HCT116 (cell line): ENCODE results near the gene XK. TPM values are rescaled to one million over a fixed set of nuclear protein-coding genes. Genes with fewer than 3 reads are reported as not detected.

ENCODE experiments used
- ATAC-seq: fragments of 200-7000 bp; cut with Tn5 transposase; 2 replicates; pipeline ENCODE4 v1.9.1; 2020; ENCODE audit warnings: mild to moderate bottlenecking, moderate library complexity
- BruUV-seq: library from RNA; stranded (reverse); fragments of 400-500 nt; replicated peaks from 2 replicates; lab custom pipeline; 2021; lab: Mats Ljungman, UMichigan
- CTCF ChIA-PET: fragments of 300-600 bp; sonication (Branson Sonifier 250); formaldehyde crosslinking; loops from one replicate; lab custom pipeline; 2021; ENCODE audit warnings: antibody characterized with exemption; lab: Charles Lee
- POLR2A ChIA-PET: fragments of 300-600, 350-600 bp; sonication (Branson Sonifier 250); formaldehyde crosslinking; loops from one replicate; lab custom pipeline; 2021; ENCODE audit warnings: antibody characterized with exemption; lab: Charles Lee
- RAD21 ChIA-PET, 2 experiments: fragments of 300-600 bp; sonication (Branson Sonifier 250); formaldehyde crosslinking; loops; one replicate each; lab custom pipeline; 2023; ENCODE audit warnings: low total read pairs in 2 of 2; ENCODE audit not compliant: uncharacterized antibody in 2 of 2, unreplicated experiment in 2 of 2, low non-redundant PET in 1 of 2; lab: Charles Lee
- DNase-seq: peaks from one replicate; pipeline ENCODE4 v3.0.0-alpha.2; 2010; ENCODE audit warnings: low read depth, low spot score
- H2AFZ ChIP-seq: fragments of 200-600 bp; shearing (Covaris generic), sonication (generic); 2 replicates; pipeline ENCODE4 v1.6.1; 2017; ENCODE audit warnings: low read depth, mixed run types, mixed read lengths, antibody characterized with exemption, low read length; ENCODE audit not compliant: poor library complexity, severe bottlenecking
- H3K27ac ChIP-seq: 2 replicates; pipeline ENCODE4 v1.5.1; 2012; ENCODE audit warnings: low read depth, low read length
- H3K27me3 ChIP-seq: fragments of 200-600 bp; sonication (generic); 2 replicates; pipeline ENCODE4 v1.6.1; 2016; ENCODE audit warnings: mixed run types, low read length, mixed read lengths; ENCODE audit not compliant: insufficient read depth
- H3K36me3 ChIP-seq, 2 experiments: fragments of 200-500 bp in 1 of 2; fragments of 200-600 bp in 1 of 2; sonication (Bioruptor generic) in 1 of 2; sonication (generic) in 1 of 2; 2 replicates each; pipeline versions ENCODE4 v1.5.1 to v1.6.1; 2014 to 2016; ENCODE audit warnings: low read length in 2 of 2, inconsistent platforms in 1 of 2, mixed read lengths in 1 of 2, mixed run types in 1 of 2; ENCODE audit not compliant: insufficient read depth in 2 of 2, control insufficient read depth in 1 of 2
- H3K4me1 ChIP-seq, 2 experiments: fragments of 200-600 bp in 1 of 2; sonication (generic) in 1 of 2; 2 replicates each; pipeline versions ENCODE4 v1.5.1 to v1.6.1; 2012 to 2017; ENCODE audit warnings: low read length in 2 of 2, inconsistent platforms in 1 of 2, mild to moderate bottlenecking in 1 of 2, mixed read lengths in 1 of 2, mixed run types in 1 of 2, moderate library complexity in 1 of 2; ENCODE audit not compliant: insufficient read depth in 2 of 2, control insufficient read depth in 1 of 2
- H3K4me2 ChIP-seq: fragments of 200-600 bp; sonication (generic); 2 replicates; pipeline ENCODE4 v1.6.1; 2017; ENCODE audit warnings: mixed run types, low read length, mixed read lengths
- H3K4me3 ChIP-seq, 2 experiments: fragments of 200-600 bp in 1 of 2; sonication (generic) in 1 of 2; replicated peaks in 1 of 2; 2 replicates each; pipeline ENCODE4 v1.5.1; 2011 to 2016; ENCODE audit warnings: low read length in 2 of 2, control low read depth in 1 of 2, low read depth in 1 of 2, mild to moderate bottlenecking in 1 of 2, mixed read lengths in 1 of 2, mixed run types in 1 of 2
- H3K79me2 ChIP-seq: fragments of 200-600 bp; sonication (generic); 2 replicates; pipeline ENCODE4 v1.6.1; 2017; ENCODE audit warnings: mild to moderate bottlenecking, mixed run types, low read length, moderate library complexity, mixed read lengths; ENCODE audit not compliant: insufficient read depth
- H3K9ac ChIP-seq: fragments of 200-600 bp; sonication (generic); 2 replicates; pipeline ENCODE4 v1.6.1; 2016; ENCODE audit warnings: low read length, mixed read lengths
- H3K9me2 ChIP-seq: fragments of 200-600 bp; sonication (generic), shearing (Covaris generic); 2 replicates; pipeline ENCODE4 v1.6.1; 2017; ENCODE audit warnings: mixed run types, mild to moderate bottlenecking, moderate library complexity; ENCODE audit not compliant: insufficient read depth
- H3K9me3 ChIP-seq, 2 experiments: fragments of 200-500 bp in 1 of 2; fragments of 200-600 bp in 1 of 2; sonication (Bioruptor generic) in 1 of 2; sonication (generic) in 1 of 2; 2 replicates each; pipeline ENCODE4 v1.6.1; 2014 to 2017; ENCODE audit warnings: low read length in 2 of 2, mixed read lengths in 2 of 2, inconsistent platforms in 1 of 2, low read depth in 1 of 2, mild to moderate bottlenecking in 1 of 2, mixed run types in 1 of 2, moderate library complexity in 1 of 2; ENCODE audit not compliant: control insufficient read depth in 1 of 2, insufficient read depth in 1 of 2
- H4K20me1 ChIP-seq: fragments of 200-600 bp; sonication (generic), shearing (Covaris generic); 2 replicates; pipeline ENCODE4 v1.6.1; 2017; ENCODE audit warnings: mixed run types, mild to moderate bottlenecking, moderate library complexity; ENCODE audit not compliant: insufficient read depth
- CTCF ChIP-seq, 3 experiments: fragments of 200-600 bp in 1 of 3; sonication (generic) in 1 of 3; IDR thresholded peaks in 2 of 3; conservative IDR thresholded peaks in 1 of 3; 2 replicates each; pipeline ENCODE4 v1.5.1; 2012 to 2017; ENCODE audit warnings: low read depth in 2 of 3, low read length in 2 of 3, antibody characterized with exemption in 1 of 3, borderline replicate concordance in 1 of 3, control low read depth in 1 of 3, mild to moderate bottlenecking in 1 of 3, mixed read lengths in 1 of 3, mixed run types in 1 of 3, moderate library complexity in 1 of 3; ENCODE audit not compliant: insufficient read depth in 1 of 3
- EGR1 ChIP-seq: IDR thresholded peaks from 2 replicates; pipeline ENCODE4 v1.6.1; 2012; ENCODE audit warnings: low read depth
- ELF1 ChIP-seq: IDR thresholded peaks from 2 replicates; pipeline ENCODE4 v1.6.1; 2012; ENCODE audit warnings: low read depth, borderline replicate concordance
- EZH2 ChIP-seq: fragments of 200-600 bp; sonication (generic); IDR thresholded peaks from 2 replicates; pipeline ENCODE4 v1.6.1; 2017; ENCODE audit warnings: antibody characterized with exemption, mixed run types
- EZH2phosphoT487 ChIP-seq: fragments of 200-600 bp; IDR thresholded peaks from 2 replicates; pipeline ENCODE4 v1.6.1; 2018; ENCODE audit warnings: antibody characterized with exemption, borderline replicate concordance
- FOSL1 ChIP-seq: IDR thresholded peaks from 2 replicates; pipeline ENCODE4 v1.6.1; 2012; ENCODE audit warnings: low read depth
- JUND ChIP-seq: IDR thresholded peaks from 2 replicates; pipeline ENCODE4 v1.6.1; 2012
- POLR2AphosphoS5 ChIP-seq: IDR thresholded peaks from 2 replicates; pipeline ENCODE4 v1.6.1; 2011; ENCODE audit warnings: mild to moderate bottlenecking, low read depth, low read length, moderate library complexity
- SRF ChIP-seq: IDR thresholded peaks from 2 replicates; pipeline ENCODE4 v1.6.1; 2012; ENCODE audit warnings: low read depth
- YY1 ChIP-seq: IDR thresholded peaks from 2 replicates; pipeline ENCODE4 v1.6.1; 2011; ENCODE audit warnings: low read length, low read depth, moderate library complexity, mild to moderate bottlenecking; ENCODE audit not compliant: insufficient replicate concordance; ENCODE audit errors: extremely low read depth
- intact Hi-C: fragments of 100-400 bp; cut with micrococcal nuclease; formaldehyde crosslinking; loops from 2 replicates; pipeline ENCODE4 v1.10.0; 2022
- total RNA-seq: library from RNA; stranded (reverse); gene quantifications from one replicate; pipeline ENCODE4 v1.2.1, GENCODE V29; 2021; ENCODE audit not compliant: unreplicated experiment

Gene XK
- total RNA-seq, 1 experiment from 2014 or later = 2.6 TPM

DNA sequence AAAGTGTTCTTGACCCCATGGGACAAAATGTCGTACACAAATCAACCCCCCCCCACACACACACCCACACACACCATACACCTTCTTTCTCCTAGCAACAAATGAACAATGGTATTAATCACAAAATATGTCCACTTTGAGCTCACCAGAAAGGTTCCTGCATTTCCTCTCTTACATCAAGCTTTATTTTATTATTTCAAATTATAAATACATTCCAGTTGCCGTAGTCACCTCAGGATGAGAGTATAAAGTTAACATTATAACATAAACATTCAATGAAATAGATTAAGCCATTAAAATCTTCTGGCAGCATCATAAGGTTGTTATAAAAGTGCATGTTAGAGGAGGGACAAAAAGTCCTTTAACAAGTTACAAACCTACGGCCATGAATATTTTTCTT is 7.3 kb downstream of the XK start:
- intact Hi-C loops = no loop called here
- Histone ChIP-seq H3K79me2 (no peaks in the 10 kb centered on the region), H3K4me3 (no peak overlapping the region), H3K9ac (no peak overlapping the region), H3K4me2 (no peak overlapping the region), H3K27ac (no peak overlapping the region), H3K9me3 (no peaks in the 10 kb centered on the region), H3K9me2 (no peaks in the 10 kb centered on the region), H3K4me1 (no peaks in the 10 kb centered on the region), H3K36me3 (no peaks in the 10 kb centered on the region), H2AFZ (no peak overlapping the region), H4K20me1 (no peaks in the 10 kb centered on the region)
- DNase-seq (no peak), ATAC-seq (no peak)
- POLR2A ChIA-PET = no interaction called here
- TF ChIP-seq CTCF (IDR thresholded peaks at IDR 0.05 in 2 of 3, conservative IDR thresholded peaks at IDR 0.05 in 1 of 3; ENCODE audit: borderline replicate concordance in 1 of 3, insufficient read depth in 1 of 3, low read depth in 2 of 3, low read length in 2 of 3) (no peak), FOSL1 (no peak), SRF (no peak), JUND (no peak), EZH2 (no peak), EZH2phosphoT487 (no peak), POLR2AphosphoS5 (no peak), ELF1 (no peak), EGR1 (no peak), YY1 (no peak)
- TF ChIP-seq, all 23 proteins: peak for 0
- ChIA-PET RAD21 (no interaction called here), CTCF (no interaction called here)
- BruUV-seq = no TSS peak
- no peaks in the 10 kb centered on the region for H3K27me3 ChIP-seq
